Measurements from ENCODE around the gene GPBAR1.
A peak's percentile ranks its signal among the peaks of the same experiment; 100 is the strongest.

The GPBAR1 gene

DNA sequence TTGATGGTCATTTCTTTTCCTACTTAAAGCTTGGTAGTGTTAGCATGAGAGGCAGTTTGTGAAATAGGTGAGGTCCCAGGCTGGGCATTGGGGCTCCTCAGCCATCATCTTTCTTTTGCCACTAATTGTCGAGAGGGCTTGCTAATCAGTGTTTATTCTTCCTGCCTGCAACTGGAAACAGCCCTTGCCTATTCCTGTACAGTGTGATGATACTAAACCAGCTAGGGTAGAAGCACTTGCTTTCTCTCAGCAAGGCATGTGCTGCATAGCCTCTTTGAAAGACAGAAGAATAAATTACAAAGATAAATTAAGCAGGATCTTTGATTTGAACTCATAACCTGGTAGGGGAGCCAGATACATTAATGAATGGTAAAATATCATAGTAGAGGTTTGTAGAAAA is 16.6 kb upstream of the GPBAR1 start:
- DNase-seq (ENCODE audit: low read depth in 2 of 2): no peak

DNA sequence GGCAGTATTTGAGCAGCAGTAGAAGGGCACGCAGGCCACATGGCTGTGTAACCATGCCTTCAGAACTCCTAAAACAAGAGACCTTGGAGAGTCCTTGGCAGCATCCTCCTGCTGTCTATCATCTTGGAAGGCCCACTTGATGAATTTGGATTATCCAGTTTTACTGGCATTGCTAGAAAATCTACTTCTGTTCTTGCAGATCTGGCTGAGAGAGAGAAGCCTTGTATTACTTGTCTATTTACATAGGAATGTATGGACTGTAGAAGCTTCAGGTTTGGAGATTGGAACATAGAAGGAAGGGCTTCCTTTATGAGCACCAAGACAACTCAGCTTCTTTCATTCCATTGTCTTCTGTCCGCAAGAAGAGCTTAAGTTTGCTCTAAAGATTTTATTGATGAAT is 16.1 kb upstream of the GPBAR1 start:
- no peak for DNase-seq (ENCODE audit: low read depth in 2 of 2)

DNA sequence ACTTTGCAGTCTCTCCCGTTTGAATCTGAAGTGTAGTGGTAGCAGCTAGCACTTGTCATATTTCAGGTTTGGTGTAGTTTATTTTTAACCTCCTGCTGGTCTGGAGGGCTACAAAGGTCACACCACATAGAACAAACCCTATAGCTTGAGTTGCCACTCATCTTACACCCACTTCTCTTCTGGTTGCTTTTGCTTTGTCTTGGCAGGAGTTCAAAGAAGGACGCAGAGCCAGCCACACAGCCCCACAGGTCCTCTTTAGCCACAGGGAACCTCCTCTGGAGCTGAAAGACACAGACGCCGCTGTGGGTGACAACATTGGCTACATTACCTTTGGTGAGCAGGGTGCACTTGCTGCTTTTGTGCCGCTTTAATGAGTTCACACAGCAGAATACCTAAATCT is 15.6 kb upstream of the GPBAR1 start:
- no peak for DNase-seq (ENCODE audit: low read depth in 2 of 2)

DNA sequence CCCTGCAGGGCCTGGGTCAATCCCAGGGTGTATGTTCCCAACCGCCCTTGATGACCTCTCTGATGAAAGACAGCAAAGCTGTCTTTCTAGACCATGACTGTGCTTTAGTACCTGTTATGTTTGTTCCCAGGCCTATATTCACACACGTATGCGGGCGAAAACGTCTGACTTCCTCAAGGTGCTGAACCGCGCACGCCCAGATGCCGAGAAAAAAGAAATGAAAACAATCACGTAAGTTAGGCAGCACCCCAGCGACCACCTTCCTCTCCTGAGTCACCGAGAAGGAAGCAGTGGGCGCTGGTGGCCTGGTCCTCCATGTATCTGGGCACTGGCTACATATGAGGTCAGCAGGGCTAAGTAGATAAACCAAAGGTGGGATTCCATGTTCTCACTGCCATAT is 11.1 kb upstream of the GPBAR1 start:
- DNase-seq (ENCODE audit: low read depth in 2 of 2): no peak

DNA sequence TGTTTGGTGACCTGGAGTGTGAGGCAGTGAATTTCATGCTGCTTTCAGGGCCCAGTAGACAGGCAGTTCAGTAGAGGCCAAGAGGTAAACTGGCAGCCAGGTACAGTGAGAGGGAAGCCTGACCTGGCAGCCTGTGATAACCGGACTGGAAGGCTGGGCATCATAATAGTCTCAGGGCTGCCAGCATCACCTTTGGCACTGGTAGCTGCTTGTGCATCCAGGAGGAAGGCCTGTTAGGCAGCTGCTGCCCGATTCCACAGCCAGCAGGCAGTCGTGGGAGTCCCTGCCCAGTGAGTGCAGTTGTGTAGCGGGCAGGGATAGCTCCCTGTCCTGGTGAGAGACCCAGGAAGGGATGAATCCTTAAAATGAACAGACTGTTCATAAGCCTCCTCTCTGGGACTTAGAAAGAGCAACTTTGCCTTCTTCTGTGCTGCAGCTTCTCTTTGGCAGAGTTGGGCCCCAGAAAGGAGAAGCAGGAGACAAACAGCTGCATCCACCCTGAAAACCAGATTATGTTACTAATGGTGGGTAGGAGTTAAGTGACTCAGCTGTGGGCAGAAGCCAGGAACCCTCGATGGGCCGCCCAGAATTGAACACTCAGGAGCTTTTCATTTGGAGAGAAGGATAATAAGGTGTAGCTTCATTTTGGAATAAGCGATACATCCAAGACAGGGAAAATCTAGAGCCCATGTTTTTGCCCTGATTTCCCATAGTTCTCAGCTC is 8.1 kb upstream of the GPBAR1 start:
- DNase-seq (ENCODE audit: low read depth in 2 of 2): no peak

DNA sequence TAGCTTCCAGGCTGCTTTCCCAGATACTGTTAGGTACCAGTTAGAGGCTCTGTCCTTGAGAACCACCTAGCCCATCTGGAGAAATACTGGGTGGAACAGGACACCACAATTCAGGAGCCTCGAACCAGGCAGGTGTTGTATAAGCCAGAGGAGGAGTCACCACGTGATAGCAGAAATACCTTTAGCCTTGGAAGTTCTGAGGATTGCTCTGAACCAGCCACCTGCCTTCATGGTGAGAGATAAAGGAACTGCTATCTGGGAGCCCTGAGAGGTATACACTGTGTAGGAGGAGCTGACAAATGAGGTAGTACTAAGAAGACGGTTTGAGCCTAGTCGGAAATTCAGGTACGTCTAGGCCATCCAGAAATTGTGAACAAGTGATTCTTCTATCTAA is 7.6 kb upstream of the GPBAR1 start:
- DNase-seq (ENCODE audit: low read depth in 2 of 2): no peak

GRCh38 chr2:218255446-218255845 is 5.4 kb upstream of the GPBAR1 start:
- no peak for DNase-seq (ENCODE audit: low read depth in 2 of 2)

DNA sequence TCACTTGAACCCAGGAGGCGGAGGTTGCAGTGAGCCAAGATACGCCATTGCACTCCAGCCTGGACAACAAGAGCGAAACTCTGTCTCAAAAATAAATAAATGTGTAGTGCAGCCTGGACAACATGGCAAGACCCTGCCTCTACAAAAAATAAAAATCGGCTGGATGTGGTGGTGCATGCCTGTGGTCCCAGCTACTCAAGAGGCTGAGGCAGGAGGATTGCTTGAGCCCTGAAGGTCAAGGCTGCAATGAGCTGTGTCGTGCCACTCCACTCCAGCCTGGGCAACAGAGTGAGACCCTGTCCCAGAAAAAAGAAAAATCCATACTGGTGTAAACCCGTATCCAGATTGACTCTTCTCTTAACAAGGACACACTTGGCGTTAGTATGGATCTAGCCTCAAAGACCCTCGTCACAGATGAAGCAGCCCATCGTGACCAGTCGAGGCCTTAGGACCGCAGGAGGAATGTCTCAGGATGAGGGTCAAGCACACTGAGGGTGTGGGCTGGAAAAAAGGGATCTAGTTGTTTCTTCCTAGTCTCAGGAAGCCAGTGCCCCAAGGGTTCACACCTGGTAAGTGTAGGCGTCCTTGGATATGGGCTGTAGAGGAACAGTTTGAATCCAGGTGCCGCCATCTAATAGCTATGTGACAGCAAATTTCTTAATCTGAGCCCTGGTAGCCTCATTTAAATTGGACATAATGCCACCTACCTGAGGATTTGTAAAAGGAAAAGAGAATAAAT is 4.0 kb upstream of the GPBAR1 start:
- DNase-seq (ENCODE audit: low read depth in 2 of 2): no peak

GRCh38 chr2:218257390-218257981 is 3.3 kb upstream of the GPBAR1 start:
- peak; percentile 38 to 42 for DNase-seq (ENCODE audit: low read depth in 2 of 2)

GRCh38 chr2:218259099-218259961 is 1.5 kb upstream of the GPBAR1 start:
- no peak for DNase-seq (ENCODE audit: low read depth in 2 of 2)

DNA sequence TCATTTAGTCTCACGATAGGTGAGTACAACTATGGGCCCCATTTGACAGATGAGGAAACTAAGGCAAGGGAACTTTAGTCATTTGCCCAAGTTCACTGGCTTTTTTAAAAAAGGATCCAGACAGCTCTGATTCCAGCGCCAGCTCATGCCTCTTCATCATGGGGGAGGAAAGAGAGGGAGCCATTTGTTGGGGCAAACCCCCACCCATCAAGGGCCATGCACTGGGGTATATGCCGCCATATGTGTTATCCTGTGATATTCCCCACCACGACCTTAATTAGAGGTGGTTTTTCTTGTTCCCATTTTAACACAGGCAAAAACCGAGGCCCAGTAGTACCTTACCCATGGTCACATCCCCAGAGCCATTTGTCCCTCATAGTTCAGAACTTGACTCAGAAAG is 649 bp upstream of the GPBAR1 start:
- DNase-seq (ENCODE audit: low read depth in 2 of 2): no peak

GRCh38 chr2:218261423-218262236 is 815 bp downstream of the GPBAR1 start:
- DNase-seq (ENCODE audit: low read depth in 2 of 2): no peak

DNA sequence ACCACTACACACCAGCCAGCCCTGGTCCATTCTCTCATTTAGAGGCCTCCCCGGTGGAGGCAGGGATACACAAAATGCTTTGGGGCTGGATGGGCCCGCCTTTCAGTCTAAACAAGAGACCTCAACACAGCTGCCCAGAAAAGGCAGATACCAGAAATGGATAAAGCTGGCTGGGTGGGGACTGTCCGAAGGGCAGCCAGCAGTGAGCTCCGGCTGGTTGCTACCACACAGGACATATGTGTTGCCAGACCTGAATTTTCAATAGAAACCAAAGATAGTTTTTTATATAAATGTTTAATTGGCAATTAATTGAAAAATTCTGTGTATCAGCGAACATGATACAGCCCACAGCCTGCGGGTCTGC is 1.4 kb downstream of the GPBAR1 start:
- no peak for DNase-seq (ENCODE audit: low read depth in 2 of 2)

- DNase-seq (ENCODE audit: low read depth in 2 of 2): no peak
These were observed 2.1 kb downstream of the GPBAR1 start for GRCh38 chr2:218262631-218263586.

GRCh38 chr2:218263817-218264641 is 3.2 kb downstream of the GPBAR1 start:
- DNase-seq (ENCODE audit: low read depth in 2 of 2): no peak

DNA sequence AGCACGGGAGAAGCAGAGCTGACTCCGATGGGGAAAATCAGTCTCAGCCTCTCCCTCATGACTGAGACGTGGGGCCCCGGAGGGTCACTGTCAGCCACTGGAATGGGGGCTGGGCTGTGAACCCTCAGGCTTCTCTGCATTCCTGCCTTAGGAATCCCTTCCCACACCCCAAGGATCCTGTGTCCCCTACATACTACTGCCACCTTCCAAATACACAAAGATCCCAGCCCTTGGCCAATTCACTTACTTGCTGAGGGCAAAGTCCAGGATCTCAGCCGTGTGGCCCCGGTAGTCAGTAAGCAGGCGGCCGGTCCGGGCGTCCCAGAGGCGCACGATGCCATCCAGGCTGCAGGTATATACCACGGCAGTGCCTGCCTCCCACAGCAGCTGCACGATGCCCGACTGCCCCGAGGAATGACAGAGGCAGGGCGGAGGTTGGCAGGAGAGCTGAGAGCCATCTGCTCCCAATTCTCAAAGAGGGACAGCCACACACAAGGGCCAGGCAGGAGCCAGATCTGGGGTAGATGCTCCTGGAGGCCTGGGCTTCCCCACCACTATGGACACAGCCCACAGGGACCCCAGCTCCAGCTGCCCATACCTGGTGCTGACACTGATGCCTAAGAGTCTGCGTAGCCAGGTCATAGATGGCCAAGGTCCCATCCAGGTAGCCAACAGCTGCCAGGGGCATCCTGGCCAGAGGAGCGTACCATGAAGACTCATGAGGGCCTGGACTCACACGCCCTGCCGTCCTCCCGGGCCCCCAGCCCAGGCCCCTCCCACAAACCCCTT is 4.2 kb downstream of the GPBAR1 start:
- DNase-seq (ENCODE audit: low read depth in 2 of 2): no peak

- no peak for DNase-seq (ENCODE audit: low read depth in 2 of 2)
These were observed 4.8 kb downstream of the GPBAR1 start for GRCh38 chr2:218265626-218266025.

GRCh38 chr2:218266316-218266979 is 5.6 kb downstream of the GPBAR1 start:
- no peak for DNase-seq (ENCODE audit: low read depth in 2 of 2)

Measured in stimulated activated CD8-positive, alpha-beta memory T cell treated with anti-CD3 and anti-CD28 coated beads, Interleukin-7, amount 100 ng/mL, for 4 hours (primary cell).